ENCODE data around the gene C1orf167.

Gene C1orf167

DNA sequence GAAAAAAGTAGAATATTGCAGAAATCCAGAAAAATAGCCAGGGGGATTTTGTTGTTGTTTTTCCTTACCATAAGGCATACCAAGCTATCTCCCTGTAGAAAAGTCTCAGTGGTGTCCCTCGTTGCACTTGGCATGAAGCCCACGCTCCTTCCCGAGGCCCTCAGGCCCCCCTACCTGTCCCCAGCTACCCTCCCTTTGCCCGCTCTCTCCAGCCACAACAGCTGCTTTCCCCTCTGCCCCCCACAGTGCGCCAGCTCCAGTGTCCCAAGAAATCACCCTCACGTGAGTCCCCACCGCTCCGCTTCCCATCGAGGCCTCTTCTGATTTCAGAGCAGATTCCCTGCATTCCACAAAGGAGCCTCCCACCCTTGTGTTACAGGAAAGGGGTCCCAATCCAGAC, 17.7 kb upstream of the C1orf167 start:
- TF ChIP-seq, protein P1, sequence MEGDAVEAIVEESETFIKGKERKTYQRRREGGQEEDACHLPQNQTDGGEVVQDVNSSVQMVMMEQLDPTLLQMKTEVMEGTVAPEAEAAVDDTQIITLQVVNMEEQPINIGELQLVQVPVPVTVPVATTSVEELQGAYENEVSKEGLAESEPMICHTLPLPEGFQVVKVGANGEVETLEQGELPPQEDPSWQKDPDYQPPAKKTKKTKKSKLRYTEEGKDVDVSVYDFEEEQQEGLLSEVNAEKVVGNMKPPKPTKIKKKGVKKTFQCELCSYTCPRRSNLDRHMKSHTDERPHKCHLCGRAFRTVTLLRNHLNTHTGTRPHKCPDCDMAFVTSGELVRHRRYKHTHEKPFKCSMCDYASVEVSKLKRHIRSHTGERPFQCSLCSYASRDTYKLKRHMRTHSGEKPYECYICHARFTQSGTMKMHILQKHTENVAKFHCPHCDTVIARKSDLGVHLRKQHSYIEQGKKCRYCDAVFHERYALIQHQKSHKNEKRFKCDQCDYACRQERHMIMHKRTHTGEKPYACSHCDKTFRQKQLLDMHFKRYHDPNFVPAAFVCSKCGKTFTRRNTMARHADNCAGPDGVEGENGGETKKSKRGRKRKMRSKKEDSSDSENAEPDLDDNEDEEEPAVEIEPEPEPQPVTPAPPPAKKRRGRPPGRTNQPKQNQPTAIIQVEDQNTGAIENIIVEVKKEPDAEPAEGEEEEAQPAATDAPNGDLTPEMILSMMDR (IDR thresholded peaks at IDR 0.05; ENCODE audit: low read depth, low read length), result no peak
- H3K4me3 ChIP-seq (ENCODE audit: low read depth, low read length), result no peak overlapping the region

DNA sequence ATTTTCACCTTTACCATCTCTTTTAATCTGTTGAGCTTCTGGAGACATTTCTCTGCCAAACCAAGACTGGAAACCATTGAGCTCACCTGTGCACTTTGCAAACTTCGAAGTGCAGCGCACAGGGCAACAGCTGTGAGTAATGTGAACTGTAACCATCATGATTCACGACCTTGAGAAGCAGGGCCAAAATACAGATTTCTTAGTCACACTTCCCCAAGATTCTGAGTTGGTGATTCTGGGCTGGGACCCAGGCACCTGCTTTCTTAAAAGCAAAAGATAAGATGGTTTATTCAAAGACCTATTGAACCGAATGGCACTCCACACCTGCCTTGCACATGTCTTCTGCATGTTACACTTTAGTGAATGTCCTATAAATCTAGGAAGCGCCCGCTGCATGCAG, 15.9 kb upstream of the C1orf167 start:
- TF ChIP-seq, protein P1 (IDR thresholded peaks at IDR 0.05; ENCODE audit: low read depth, low read length), result no peak
- H3K4me3 ChIP-seq (ENCODE audit: low read depth, low read length), result no peak overlapping the region

DNA sequence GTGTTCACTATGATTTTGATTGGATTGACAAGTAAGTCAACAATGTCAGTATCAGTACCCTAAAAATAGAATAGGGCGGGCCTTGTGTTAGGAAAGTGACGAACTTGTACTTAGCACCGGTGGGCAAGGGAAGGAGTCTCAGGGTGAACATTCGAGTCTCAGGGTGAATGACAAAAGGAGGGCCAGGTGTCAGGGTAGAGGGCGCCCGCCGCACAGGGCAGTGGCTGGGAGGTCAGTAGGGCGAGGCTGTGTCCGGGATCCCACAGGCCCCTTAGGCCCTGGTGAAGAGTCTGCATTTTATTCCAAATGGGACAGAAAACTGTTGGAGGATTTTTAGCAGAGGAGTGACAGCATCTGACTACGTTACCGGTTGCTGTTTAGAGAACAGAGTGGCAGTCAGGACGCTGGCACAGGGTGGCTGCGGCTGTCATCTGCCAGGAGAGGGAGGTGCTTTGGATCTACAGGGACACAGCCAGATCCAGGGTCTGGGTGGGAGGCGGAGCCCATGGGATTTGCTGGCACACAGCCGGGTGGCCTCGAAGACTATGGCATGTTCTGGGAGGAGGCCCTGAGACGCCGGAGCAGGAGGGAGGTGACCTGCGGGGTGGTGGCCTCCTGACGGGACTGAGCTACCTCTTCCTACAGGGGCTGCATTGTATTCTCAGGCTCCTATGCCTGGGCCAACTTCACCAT, 15.1 kb upstream of the C1orf167 start:
- no peak overlapping the region for H3K4me3 ChIP-seq (ENCODE audit: low read depth, low read length)
- TF ChIP-seq, protein P1 (IDR thresholded peaks at IDR 0.05; ENCODE audit: low read depth, low read length), result no peak

DNA sequence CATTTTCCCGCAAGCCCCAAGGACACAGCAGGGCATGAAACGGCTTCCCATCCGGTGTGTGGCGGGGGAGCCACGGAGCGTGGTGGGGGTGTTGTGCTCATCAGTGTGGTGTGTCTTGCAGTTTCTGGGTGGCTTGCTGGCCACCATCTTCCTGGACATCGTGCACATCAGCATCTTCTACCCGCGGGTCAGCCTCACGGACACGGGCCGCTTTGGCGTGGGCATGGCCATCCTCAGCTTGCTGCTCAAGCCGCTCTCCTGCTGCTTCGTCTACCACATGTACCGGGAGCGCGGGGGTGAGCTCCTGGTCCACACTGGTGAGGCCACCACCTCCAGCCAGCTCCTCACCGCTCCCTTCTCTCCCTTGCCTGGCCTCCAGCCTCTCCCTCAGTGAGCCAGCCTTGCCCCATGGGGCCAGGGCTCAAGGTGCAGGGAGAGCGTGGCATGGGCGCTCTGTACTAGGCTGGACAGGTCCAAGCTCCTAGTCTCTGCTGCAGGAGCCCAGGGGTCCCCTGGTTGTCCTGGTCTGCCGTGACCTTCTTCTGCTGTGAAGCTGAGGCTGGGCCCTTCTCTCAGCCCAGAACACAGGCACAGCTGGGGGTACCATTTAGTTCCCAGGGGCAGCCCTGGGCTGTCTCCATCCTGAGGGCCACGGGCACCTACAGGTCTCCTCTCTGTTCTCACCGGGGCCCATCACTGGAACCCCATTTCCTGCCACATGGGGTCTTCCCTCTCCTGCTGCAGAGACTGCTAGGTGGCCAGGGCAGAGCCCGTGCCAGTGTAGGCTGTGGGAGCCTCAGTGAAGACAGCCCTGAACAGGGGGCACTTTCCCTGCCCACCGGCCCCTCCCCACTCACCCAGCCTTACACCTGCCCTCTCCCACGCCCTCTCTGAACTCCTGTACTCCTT, 13.4 kb upstream of the C1orf167 start:
- no peak overlapping the region for H3K4me3 ChIP-seq (ENCODE audit: low read depth, low read length)
- TF ChIP-seq, protein P1 (IDR thresholded peaks at IDR 0.05; ENCODE audit: low read depth, low read length), result no peak

DNA sequence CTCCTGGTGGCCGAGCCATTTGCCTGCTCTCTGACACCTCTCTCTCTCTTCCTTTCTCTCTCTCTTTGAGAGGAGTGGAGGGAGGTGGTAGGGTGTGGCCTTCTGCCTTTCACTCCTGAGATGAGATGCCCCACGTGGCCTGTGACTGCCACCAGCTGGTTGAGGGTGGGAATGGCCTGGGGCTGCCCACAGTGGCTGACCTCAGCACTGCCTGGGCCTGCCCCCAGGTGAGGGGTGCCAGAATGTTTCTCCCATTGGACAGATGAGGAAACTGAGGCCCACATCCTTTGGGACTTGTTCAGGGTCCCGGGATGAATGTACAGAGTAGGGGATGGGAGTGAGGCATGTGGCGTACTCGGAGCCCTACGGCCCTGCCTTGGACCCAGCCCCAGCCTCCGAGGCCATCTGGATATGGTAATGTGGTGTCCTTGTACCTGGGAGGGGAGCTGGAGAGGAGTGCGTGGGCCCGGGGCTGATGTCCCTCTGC, 12.7 kb upstream of the C1orf167 start:
- TF ChIP-seq, protein P1 (IDR thresholded peaks at IDR 0.05; ENCODE audit: low read depth, low read length), result peak; percentile 20; the same call in 1 of the 2 replicates
- H3K4me3 ChIP-seq (ENCODE audit: low read depth, low read length), result no peak overlapping the region

DNA sequence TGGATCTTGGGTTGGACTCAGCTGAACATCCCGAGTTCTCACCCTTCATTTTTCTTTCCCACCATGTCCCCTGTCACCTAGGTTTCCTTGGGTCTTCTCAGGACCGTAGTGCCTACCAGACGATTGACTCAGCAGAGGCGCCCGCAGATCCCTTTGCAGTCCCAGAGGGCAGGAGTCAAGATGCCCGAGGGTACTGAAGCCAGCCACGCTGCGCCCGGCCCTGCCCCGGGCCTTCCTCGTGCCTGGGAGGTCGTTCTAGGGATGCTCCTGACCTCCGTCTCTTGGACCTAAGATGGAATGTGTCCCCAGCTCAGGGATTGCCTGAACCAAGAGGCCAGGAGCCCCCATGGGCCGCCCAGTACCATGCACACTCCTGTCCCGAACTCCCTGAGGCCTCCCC, 12.0 kb upstream of the C1orf167 start:
- H3K4me3 ChIP-seq (ENCODE audit: low read depth, low read length), result no peak overlapping the region
- TF ChIP-seq, protein P1 (IDR thresholded peaks at IDR 0.05; ENCODE audit: low read depth, low read length), result no peak

DNA sequence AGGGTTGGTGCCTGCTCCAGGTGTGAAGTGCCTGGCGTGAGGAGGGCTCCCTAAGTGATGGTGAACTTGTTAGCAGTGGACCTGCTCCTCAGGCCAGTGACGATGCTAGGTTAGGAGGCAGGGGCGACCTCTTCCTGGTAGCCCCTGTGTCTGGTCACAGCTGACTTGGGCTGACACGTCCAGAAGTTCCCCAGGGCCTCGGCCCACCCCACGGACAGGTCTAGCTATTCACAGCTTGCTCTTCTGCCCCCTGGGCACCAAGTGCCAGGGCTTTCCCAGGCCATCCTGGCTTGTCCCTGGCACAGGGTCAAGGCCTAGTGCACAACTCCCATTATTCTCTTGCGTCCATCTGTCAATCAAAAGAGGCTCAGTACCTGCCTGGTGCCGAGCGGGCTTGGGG, 10.9 kb upstream of the C1orf167 start:
- H3K4me3 ChIP-seq (ENCODE audit: low read depth, low read length), result no peak overlapping the region
- TF ChIP-seq, protein P1 (IDR thresholded peaks at IDR 0.05; ENCODE audit: low read depth, low read length), result no peak
